Kidney tubule cell (primary cell): Measurements from ENCODE around the gene SHB.
"Not testable (repeated sequence)": the region's sequence is repeated elsewhere in the genome, so short reads cannot be mapped to it uniquely, and the experiment has no call there.

Experiments used
- DNase-seq: peaks from one replicate; pipeline ENCODE4 v3.0.0-alpha.2; 2018; ENCODE audit warnings: low spot score

SHB gene

GRCh38 chr9:38063363-38063707 is 5.7 kb downstream of the SHB start:
- DNase-seq: no peak

DNA sequence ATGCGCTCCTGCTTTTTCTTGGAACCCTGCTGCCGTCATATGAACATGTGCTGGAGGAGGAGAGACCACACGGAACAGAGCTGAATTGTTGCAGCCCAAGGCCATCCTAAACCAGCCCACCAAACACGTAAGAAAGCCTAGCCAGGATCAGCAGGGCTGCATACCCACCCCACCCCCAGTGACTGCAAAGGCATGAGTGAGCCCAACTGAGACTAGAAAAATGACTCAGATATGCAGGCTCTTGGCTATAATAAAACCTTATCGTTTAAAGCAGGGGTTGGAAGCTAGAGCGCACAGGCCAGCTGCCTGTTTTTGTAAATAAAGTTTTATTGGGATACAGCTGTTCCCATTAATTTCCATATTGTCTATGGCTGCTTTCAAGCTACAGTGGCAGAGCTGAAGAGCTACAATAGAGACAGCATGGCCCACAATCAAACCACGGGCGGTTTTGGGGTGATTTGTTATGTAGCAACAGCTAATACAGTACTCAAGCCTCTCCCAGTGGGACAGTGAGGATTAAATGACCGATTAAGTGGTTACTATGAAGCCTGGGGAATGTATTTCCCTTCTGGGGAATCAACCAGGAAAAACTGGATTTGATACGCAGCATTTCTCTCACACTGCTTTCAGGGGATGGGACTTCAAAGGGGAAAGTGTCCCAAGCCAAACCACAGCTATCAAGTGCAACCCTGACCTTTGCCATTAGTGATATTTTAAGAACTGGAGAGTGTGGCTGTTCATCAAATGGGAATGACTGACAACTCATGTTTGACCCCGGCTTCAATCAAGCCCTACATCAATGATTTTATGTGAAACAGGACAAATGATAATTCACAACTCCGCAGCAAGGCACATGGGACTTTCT is 6.3 kb downstream of the SHB start:
- DNase-seq: peak; percentile 77

GRCh38 chr9:38062106-38062497 is 6.9 kb downstream of the SHB start:
- DNase-seq: no peak

DNA sequence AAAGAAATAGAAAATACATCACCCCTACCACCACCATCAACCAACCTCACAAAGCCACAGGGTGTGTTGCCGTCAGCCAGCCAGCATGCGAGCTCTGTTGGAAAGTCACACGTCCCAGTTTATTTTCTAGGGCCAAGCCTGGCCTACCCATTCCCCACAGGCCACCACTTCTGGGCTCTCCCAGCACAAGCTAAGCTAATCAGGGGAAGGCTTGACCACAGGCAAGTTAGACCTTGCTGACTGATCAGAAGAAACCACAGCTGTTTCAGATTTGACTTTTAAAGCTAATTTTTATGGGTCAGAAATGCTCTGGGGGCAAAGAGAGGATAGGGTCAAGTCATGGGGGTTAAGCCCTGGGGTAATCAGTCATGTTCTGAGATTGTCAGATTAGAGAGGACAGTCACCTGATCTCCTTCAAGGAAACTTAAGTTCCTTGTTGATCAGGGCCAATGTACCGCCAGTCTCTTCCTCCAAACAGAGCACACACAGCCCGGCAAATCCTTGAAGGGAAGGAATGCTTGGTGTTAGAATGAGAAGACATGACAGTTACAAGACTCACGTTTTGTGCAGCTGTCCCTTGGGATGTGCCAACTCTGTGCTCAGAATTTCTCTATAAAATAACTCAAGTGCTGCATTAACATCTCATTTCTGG is 7.6 kb downstream of the SHB start:
- no peak for DNase-seq

GRCh38 chr9:38060681-38061080 is 8.3 kb downstream of the SHB start:
- no peak for DNase-seq

DNA sequence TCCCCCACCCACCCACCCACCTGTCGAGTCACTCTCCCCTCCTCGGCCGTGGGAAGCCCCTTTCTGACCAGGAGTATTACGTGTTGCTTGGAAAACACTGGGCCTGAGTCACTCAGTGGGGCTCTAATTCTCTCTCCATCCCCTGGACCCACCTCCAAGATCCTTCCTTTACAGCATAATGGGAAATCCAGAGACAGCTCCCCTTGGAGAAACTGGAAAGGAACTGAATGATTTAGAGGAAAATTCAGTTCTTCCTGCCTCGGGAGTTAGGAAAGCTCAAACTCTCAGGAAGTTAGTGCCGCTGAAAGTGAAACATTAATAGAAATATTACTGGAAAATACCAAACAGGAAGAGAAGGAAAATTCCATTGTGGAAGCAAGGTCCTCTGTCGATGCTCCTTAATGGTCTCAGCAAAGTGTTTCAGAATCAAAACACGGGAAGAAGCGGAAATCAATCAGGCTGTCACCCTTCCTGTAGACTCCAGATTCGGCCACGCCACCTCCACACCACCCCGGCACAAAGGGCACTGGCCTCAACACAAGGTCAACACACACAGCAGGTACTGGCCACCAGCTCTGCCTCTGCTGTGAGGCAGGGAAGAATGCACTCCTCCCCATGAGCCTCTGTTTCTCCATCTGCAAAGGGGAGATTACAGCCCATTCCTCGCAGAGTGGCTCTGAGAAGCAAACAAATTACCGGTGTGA is 9.6 kb downstream of the SHB start:
- DNase-seq: peak; percentile 83

GRCh38 chr9:38058452-38059232 is 10.4 kb downstream of the SHB start:
- no peak for DNase-seq

DNA sequence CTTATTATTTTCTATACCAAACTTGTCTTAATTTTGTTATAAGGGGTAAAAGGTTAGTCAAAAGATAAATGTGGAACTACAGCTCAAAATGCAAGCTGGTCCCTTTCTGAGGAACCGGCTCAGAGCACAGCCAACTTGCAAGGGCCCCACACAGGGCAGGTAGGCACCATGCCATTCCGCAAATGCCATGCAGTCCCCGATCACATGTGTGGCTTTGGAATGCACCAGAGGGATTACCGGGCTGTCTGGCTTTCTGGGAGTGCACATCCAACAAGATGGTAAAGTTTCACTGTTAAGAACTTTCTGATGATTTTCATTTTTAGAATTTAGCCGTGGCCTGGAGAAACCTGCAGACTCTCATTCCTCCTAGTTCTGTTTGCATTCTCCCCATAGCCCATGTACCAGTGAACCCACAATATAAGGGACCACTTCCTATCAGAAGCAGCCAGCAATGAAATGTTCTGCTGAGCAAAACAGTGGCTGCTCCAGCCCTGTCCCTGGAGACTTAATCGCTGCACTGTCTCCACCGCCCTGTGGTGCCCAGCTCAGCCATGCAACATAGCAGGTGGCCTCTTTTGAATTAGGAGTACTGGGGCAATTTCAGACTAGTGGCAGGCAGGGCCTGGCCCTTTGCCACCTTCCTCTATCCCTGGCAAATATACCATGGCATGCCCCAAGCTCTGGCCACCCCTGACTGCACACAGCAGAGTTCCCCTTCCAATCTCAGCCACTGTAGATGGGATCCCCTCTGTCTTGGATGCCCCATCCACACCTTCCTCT is 11.4 kb downstream of the SHB start:
- peak; percentile 73 for DNase-seq

DNA sequence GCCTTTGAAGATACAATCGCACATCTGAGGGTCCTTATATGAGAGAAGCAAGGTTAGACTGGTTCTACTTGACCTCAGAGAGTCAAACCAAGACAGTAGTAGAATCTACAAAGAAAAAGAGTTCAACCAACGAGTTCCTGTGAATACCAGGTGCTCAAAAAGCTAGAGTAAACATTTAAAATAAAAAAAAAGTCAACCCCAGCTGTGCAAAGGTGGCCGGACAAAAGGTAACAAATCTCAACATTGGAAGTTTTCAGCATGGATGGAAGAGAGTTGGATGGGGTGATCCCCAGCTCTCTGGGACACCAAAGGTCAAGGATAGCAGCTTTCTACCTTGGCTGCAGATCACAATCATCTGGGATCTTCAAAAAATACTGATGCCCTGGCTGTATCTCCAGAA is 14.4 kb downstream of the SHB start:
- no peak for DNase-seq

- no peak for DNase-seq
Observed at GRCh38 chr9:38053697-38054461, 15.1 kb downstream of the SHB start.

GRCh38 chr9:38051780-38052546 is 17.1 kb downstream of the SHB start:
- DNase-seq: no peak

DNA sequence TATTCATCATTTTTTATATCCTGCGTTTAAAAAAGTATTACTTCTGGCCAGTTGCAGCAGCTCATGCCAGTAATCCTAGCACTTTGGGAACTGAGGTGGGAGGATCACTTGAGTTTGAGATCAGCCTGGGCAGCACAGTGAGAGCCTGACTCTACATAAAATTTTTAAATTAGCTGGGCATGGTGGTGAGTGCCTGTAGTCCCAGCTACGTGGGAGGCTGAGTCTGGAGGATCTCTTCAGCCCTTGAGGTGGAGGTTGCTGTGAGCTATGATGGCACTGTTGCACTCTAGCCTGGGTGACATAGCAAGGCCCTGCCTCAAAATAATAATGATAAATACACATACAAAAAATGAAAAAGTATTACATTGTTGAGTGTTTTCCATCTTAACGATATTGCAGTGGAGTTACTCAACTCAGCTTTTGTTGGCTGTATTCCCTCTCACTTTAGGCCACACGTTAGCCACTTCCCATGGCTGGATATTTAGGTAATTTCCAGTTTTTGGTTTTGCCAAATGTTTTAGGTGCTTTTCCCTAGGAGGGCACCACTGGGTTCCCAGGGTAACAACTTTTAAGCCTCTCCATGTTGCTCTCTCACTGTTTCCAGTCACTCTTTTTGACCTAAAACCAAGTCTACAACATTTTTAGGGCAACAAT is 20.6 kb downstream of the SHB start:
- DNase-seq: no peak

- peak; percentile 97 for DNase-seq
Observed at GRCh38 chr9:38047301-38048251, 21.5 kb downstream of the SHB start.

DNA sequence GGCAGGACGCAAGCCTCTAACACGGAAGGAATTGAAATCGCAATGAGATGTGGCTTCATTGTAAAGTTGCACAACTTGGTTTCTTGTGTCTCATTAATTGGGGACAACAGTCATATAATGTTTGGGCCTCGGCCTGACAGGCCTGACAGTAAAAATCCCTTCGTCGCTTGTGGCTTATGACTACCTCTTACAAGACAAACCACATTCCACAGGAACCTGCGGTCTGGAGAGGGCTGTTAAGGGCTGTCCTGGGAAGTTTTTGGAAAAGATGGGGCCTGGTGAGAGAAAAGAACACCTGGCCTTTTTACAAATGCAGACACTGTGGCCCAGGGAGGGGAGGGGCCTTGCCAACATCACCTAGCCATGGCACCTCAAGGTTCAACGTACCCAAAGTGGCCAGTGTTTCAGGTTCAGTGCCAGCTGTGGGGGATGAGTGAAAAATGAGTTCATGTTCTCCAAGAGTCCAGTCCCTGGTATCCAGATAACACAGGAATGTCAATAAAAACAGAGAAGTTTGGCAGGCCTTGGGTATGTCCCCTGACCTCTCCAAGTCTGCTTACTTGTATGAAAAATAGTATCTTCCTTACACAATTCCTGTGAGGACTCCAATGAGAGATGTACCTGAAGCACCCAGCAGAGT is 22.2 kb downstream of the SHB start:
- peak; percentile 92 for DNase-seq

GRCh38 chr9:38045939-38046338 is 23.1 kb downstream of the SHB start:
- not testable (repeated sequence) for DNase-seq

GRCh38 chr9:38044706-38045105 is 24.3 kb downstream of the SHB start:
- DNase-seq: no peak

DNA sequence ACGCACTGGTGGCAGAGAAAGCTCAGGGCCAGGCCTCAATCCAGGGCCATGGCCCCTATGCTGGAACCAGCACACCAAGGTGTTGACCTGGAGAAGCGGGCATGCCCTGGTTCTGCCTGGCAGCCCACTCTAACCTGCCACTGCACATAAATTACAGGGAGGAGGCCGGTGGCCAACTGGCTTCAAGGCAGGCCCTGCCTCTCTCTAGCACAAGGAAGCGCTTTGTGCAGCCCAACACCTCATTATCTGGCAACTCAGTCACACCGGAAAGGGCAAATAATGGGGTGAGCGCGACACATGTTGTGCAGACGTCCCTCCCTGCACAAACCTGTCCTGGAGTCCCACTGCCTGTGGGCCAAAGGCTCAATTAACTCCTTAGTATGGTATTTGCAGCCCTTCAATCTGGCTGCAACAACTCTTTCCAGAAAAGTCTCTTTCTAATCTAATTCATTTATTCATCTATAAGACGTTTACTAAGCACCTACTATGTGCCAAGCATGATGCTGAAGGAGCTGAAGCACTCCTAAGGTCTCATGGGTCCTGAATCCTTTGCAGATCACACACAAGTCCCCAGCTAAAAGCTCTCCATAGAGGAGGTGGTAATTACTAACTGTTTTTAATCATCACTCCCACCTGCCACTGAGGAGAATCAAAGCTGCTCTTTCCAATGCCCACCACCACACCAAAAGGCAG is 24.9 kb downstream of the SHB start:
- peak; percentile 52 for DNase-seq
